NB4 (cell line): ENCODE data around the gene CHD3.

Source experiments
- DNase-seq: peaks from one replicate; pipeline ENCODE4 v3.0.0; 2010; ENCODE audit warnings: low read depth
- H3K4me3 ChIP-seq: one replicate; pipeline ENCODE4 v1.5.1; 2011; ENCODE audit warnings: mild to moderate bottlenecking, low read depth, low read length, moderate library complexity
- CTCF ChIP-seq: IDR thresholded peaks from one replicate; pipeline ENCODE4 v1.5.1; 2012; ENCODE audit warnings: low read depth, low read length
- MYC ChIP-seq: IDR thresholded peaks from 2 replicates; pipeline ENCODE4 v1.6.1; 2011; ENCODE audit warnings: low read depth, low read length
- POLR2A ChIP-seq: IDR thresholded peaks from 2 replicates; pipeline ENCODE4 v1.6.1; 2011; ENCODE audit warnings: mild to moderate bottlenecking; ENCODE audit not compliant: insufficient read length; ENCODE audit errors: extremely low read depth
- TF ChIP-seq, protein P1 (sequence below): IDR thresholded peaks from 2 replicates; pipeline ENCODE4 v1.6.1; 2011; ENCODE audit warnings: low read depth, low read length

The CHD3 gene

DNA sequence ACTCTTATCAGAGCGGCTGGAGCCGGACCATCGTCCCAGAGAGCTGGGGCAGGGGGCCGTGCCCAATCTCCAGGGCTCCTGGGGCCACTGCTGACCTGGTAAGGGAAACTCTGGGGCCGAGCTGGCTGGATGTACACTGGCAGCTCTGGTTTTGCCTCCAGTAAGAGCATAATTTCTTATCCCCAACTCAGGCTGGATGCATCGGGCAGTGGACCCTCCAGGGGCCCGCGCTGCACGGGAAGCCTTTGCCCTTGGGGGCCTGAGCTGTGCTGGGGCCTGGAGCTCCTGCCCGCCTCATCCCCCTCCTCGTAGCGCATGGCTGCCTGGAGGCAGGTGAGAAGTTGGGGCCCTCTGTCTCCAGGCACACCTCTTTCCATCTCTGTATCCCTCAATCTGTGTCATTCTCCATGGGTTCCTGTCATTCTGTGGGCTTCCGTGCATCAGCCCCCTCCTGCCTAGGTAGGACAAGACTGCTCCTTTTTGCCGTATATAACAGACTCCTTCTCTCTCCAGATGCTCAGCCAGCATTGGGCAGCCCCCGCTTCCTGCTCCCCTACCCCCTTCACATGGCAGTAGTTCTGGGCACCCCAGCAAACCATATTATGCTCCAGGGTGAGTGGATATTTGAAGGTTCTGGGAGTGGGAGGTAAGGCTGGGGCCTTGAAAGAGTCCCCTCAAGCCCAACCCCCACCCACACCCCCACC, 43.1 kb upstream of the CHD3 start:
- H3K4me3 ChIP-seq: no peak overlapping the region
- DNase-seq: no peak
- TF ChIP-seq CTCF (no peak), MYC (no peak)

- no peak for TF ChIP-seq MYC
- TF ChIP-seq POLR2A: no peak
- TF ChIP-seq CTCF: no peak
- TF ChIP-seq, protein P1, sequence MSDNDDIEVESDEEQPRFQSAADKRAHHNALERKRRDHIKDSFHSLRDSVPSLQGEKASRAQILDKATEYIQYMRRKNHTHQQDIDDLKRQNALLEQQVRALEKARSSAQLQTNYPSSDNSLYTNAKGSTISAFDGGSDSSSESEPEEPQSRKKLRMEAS: no peak
- no peak overlapping the region for H3K4me3 ChIP-seq
- no peak for DNase-seq
Measured at GRCh38 chr17:7846063-7846735, 42.4 kb upstream of the CHD3 start.

DNA sequence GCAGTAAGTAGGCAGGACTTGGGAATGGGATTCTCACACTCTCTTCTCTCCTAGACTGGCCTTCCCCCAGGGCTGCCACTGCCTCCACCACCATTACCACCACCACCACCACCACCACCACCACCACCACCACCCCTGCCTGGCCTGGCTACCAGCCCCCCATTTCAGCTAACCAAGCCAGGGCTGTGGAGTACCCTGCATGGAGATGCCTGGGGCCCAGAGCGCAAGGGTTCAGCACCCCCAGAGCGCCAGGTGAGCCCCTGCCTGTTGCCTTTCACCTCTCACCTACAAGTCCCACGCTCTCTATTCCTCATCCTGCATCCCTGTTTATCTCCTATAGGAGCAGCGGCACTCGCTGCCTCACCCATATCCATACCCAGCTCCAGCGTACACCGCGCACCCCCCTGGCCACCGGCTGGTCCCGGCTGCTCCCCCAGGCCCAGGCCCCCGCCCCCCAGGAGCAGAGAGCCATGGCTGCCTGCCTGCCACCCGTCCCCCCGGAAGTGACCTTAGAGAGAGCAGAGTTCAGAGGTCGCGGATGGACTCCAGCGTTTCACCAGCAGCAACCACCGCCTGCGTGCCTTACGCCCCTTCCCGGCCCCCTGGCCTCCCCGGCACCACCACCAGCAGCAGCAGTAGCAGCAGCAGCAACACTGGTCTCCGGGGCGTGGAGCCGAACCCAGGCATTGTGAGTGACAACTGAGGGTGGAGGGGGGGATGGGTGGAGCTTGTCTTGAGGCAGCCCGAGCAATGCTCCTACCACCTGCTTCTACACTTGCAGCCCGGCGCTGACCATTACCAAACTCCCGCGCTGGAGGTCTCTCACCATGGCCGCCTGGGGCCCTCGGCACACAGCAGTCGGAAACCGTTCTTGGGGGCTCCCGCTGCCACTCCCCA, 41.6 kb upstream of the CHD3 start:
- TF ChIP-seq MYC (no peak), POLR2A (no peak), CTCF (no peak)
- TF ChIP-seq, protein P1: no peak
- no peak for DNase-seq
- no peak overlapping the region for H3K4me3 ChIP-seq

DNA sequence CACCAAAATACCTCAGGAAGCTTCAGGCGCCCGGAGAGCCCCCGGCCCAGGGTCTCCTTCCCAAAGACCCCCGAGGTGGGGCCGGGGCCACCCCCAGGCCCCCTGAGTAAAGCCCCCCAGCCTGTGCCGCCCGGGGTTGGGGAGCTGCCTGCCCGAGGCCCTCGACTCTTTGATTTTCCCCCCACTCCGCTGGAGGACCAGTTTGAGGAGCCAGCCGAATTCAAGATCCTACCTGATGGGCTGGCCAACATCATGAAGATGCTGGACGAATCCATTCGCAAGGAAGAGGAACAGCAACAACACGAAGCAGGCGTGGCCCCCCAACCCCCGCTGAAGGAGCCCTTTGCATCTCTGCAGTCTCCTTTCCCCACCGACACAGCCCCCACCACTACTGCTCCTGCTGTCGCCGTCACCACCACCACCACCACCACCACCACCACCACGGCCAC, 40.4 kb upstream of the CHD3 start:
- TF ChIP-seq MYC (no peak), POLR2A (no peak), CTCF (no peak)
- TF ChIP-seq, protein P1: no peak

GRCh38 chr17:7848739-7849129, 39.9 kb upstream of the CHD3 start:
- no peak overlapping the region for H3K4me3 ChIP-seq
- TF ChIP-seq MYC (no peak), CTCF (no peak), POLR2A (no peak)
- TF ChIP-seq, protein P1: no peak
- no peak for DNase-seq

More for the DNA sequence above, 40.4 kb upstream of the CHD3 start:
- no peak for DNase-seq
- no peak overlapping the region for H3K4me3 ChIP-seq
